Fibroblast of skin of back (primary cell): Measurements from ENCODE around the gene ARHGAP18.
"Not testable (repeated sequence)": the region's sequence is repeated elsewhere in the genome, so short reads cannot be mapped to it uniquely, and the experiment has no call there.

Experiments
- DNase-seq: peaks from one replicate; pipeline ENCODE4 v3.0.0-alpha.2; 2013

ARHGAP18 gene

GRCh38 chr6:129575378-129576118 is 134.4 kb downstream of the ARHGAP18 start:
- peak; percentile 62 for DNase-seq

- DNase-seq, result not testable (repeated sequence)
These were observed 135.4 kb downstream of the ARHGAP18 start for GRCh38 chr6:129574605-129575004.

DNA sequence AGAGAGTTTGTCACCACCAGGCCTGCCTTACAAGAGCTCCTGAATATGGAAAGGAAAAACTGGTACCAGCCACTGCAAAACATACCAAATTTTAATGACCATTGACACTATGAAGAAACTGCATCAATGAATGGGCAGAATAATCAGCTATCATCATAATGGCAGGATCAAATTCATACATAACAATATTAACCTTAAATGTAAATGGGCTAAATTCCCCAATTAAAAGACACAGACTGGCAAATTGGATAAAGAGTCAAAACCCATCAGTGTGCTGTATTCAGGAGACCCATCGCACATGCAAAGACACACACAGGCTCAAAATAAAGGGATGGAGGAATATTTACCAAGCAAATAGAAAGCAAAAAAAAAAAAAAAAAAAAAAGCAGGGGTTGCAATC is 139.0 kb downstream of the ARHGAP18 start:
- DNase-seq, result not testable (repeated sequence)

- no peak for DNase-seq
These were observed 142.0 kb downstream of the ARHGAP18 start for GRCh38 chr6:129568015-129568414.

- DNase-seq, result no peak
These were observed 142.6 kb downstream of the ARHGAP18 start for GRCh38 chr6:129567374-129567773.

GRCh38 chr6:129565811-129566210 is 144.2 kb downstream of the ARHGAP18 start:
- DNase-seq, result no peak

DNA sequence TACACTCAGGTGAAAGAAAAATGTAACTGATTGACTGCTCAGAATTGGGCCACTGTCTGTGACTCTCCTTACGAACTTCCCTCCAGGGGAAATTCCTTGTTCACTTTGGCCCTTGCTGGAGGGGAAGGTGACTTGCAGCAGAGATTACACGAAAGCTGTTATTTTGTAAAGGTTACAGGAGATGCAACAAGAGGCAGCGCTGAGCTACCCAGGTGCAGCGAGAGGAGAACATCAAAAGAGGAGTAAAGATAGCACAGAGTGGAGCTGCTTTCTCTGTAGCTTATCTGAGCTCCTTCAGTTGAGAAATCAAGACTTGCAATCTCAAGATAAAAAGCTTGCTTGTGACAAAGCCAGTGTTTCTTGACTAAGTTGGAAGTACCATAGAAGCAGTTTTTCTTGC is 144.6 kb downstream of the ARHGAP18 start:
- DNase-seq, result no peak

DNA sequence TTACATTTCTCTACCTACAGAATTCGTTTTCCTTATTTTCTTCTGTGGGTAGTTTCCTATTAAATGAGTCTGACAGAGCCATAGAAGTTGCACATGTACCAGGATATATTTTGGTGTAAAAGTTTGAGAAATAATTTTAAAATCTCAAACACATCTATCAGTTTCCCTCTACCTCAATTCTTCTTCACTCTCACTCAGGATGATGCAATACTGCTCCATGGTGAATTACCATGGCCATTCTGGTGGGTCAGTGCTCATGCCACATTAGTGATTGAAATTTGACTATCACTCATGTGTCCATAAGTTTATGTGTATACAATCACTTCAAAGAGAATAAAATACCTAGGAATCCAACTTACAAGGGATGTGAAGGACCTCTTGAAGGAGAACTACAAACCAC is 151.7 kb downstream of the ARHGAP18 start:
- no peak for DNase-seq

GRCh38 chr6:129555206-129555832 is 154.7 kb downstream of the ARHGAP18 start:
- peak; percentile 11 for DNase-seq

GRCh38 chr6:129552413-129552812 is 157.6 kb downstream of the ARHGAP18 start:
- no peak for DNase-seq

DNA sequence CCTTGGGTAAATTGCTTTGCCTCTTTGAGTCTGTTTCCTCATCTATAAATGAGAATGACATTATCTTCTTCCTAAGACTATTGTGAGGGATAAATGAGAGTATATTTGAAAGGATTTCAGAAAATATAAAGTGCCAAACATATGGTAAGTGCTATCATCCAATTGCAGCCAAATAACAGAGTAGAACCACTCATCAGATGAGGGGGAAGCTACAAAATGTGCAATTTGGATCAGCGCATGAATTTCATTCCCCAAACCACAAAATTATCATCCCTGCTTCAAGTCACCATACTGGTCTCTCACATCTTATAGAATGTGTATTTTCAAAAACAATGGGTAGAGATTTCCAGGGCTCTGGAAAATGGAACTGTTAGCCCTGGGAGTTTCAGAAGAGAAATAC is 158.5 kb downstream of the ARHGAP18 start:
- DNase-seq, result no peak

DNA sequence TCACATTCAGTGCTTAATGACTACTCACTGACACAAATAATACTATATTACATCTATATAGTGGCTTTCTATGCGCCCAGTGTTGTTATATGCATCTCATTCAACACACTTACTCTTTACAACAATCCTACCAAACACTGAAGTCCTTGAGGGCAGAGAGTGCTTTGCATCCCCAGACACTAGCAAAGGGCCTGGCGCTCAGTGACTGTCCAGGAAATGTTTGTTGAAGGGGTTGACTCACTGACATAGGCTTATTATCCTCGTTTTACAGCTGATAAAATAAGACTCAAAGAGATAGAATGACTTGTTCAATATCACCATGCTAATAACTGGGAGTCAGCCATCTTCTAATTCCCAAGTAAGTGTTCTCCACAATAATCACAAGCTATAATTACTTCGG is 163.3 kb downstream of the ARHGAP18 start:
- DNase-seq, result no peak

GRCh38 chr6:129544892-129545612 is 164.9 kb downstream of the ARHGAP18 start:
- no peak for DNase-seq

DNA sequence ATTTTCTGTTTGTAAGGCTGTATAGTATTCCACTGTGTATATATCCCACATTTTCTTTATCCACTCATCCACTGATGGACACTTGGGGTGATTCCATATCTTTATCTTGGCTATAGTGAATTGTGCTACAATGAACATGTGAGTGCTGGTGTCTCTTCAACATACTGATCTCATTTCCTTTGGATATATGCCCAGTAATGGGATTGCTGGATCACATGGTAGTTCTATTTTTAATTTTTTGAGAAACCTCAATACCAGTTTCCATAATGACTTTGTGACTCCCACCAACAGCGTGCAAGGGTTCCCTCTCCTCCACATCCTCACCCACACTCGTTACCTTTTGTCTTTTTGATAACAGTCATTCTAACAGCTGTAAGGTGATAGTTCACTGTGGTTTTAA is 166.0 kb downstream of the ARHGAP18 start:
- peak; percentile 11 for DNase-seq

DNA sequence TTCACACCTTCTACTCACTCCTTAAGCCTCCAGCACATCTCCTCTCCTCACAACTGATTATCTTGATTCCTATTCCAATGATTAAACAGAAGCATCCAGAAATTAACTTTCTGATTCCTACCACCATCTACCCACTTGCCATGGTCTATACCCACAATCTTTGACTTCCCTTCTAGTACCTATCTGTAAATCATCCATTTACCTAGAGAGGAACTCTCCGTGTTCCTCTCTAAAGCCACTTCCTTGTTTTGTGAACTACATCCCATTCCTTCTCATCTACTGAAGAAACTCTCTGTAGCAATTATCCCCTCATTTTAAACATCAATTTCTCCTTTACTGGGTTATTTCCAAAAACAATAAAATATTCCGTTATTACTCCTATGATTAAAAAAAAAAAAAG is 167.3 kb downstream of the ARHGAP18 start:
- no peak for DNase-seq

DNA sequence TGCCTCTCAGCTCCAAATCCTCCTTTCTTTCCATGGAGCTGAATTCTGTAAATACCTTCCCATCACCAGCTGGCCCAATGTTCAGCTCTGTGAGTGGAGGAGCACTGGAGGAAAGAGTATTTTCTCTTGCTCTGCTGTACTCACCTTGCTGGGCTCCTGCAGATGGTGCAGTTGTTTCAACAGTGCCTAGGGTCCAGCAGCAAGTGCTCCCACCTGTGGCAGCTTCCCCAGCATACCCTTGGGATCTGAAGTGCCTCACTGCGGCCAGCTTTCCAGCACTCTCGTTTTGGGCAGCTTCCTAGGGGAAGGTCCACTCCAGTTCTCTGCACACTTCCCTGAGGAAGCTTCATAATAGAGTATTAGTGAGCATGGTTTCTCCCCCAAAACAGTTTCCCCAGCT is 170.9 kb downstream of the ARHGAP18 start:
- no peak for DNase-seq

DNA sequence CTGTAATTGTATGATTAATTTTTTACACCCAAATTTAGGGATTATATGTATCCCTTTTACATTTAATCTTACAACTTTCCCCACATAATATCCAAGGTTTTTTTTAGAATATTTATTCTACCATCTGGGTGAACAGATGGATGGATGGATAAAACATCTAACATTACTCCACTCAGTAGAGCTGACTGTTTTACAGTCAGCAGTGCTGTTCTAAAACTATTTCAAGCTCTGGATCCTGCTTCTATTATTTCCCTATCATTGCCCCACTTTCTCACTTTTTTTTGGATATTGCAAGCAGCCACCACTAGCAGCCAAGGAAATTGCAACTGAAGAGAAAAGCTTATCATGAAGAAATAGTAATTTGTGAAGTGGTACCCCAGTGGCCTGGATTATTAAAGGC is 173.7 kb downstream of the ARHGAP18 start:
- DNase-seq, result no peak

- DNase-seq, result peak; percentile 54
These were observed 175.1 kb downstream of the ARHGAP18 start for GRCh38 chr6:129534926-129535325.
